ENCODE data around the gene GRID1.

The GRID1 gene

DNA sequence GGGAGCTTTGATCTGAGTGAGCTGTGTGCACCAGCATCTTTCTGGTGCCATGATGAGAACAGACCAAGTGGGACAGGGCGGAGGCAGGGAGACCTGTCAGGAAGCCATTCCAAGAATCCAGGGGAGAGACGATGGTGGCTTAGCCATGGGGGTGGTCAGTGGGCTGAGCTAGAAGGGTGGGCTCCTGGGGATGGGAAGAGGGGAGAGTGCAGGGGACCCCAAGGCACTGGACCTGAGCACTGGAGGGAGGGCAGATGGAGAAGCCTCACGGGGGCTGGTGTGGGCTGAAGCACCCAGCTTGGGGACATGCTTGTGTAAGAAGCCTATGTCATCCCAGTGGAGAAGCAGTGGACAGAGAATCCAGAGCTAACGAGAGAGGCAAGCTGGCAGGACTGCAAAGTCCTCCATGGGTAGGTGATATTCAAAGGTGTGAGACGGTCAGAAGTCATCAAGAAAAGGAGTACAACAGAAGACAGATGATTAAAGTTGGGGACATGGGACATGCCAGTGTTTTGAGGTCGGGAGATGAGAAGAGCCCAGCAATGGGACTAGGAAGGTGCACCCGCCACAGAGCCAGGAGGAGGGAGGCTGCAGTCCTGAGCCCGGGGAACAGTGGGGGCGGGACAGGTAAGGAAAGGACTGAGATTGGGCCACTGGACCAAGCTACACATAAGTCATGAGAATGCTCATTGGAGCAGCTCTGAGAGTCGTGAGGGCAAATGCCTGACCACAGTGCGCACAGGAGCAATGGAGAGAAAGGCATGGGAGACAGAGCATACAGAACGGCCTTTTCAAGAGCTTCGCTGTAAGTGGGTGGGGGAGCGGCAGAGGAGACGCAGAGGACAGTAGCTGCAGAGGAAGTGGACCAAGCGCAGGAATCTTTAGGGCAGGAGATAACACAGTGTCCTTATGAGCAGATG, 72.0 kb downstream of the GRID1 start:
- Histone ChIP-seq H3K27me3 (ENCODE audit: control insufficient read depth in 2 of 2, insufficient read depth in 2 of 2, low read length in 2 of 2) (no peaks in the 10 kb centered on the region), H3K27ac (ENCODE audit: low read depth in 2 of 2, low read length in 2 of 2) (no peak overlapping the region), H3K4me3 (ENCODE audit: low read length in 2 of 2) (no peak overlapping the region), H3K9ac (ENCODE audit: low read depth in 1 of 2, low read length in 2 of 2) (no peak overlapping the region), H3K9me3 (ENCODE audit: control insufficient read depth in 2 of 2, low read length in 2 of 2) (no peaks in the 10 kb centered on the region), H3K4me1 (ENCODE audit: control insufficient read depth in 2 of 2, insufficient read depth in 2 of 2, low read length in 2 of 2) (no peaks in the 10 kb centered on the region), H3K36me3 (ENCODE audit: control insufficient read depth in 2 of 2, insufficient read depth in 2 of 2, low read length in 2 of 2) (no peaks in the 10 kb centered on the region)

DNA sequence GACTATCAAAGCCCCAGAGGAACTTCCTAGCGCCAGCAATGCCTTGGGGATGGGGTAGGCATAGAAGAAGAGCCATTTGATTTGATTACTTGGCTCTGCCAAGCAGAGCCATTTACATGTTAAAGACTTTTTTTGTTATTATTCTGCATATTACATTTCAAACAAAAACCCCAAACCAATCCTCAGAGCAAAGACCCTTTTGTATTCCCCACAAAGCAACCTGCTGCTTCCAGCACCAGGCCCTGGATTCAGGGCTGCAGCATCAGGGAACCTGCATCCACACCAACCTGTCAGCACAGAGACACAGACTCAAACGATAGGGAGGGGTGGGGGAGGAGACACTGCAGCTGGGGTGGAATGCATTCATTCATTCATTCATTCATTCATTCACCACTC, 73.2 kb downstream of the GRID1 start:
- no peak overlapping the region for H3K27ac ChIP-seq (ENCODE audit: low read depth in 2 of 2, low read length in 2 of 2)

DNA sequence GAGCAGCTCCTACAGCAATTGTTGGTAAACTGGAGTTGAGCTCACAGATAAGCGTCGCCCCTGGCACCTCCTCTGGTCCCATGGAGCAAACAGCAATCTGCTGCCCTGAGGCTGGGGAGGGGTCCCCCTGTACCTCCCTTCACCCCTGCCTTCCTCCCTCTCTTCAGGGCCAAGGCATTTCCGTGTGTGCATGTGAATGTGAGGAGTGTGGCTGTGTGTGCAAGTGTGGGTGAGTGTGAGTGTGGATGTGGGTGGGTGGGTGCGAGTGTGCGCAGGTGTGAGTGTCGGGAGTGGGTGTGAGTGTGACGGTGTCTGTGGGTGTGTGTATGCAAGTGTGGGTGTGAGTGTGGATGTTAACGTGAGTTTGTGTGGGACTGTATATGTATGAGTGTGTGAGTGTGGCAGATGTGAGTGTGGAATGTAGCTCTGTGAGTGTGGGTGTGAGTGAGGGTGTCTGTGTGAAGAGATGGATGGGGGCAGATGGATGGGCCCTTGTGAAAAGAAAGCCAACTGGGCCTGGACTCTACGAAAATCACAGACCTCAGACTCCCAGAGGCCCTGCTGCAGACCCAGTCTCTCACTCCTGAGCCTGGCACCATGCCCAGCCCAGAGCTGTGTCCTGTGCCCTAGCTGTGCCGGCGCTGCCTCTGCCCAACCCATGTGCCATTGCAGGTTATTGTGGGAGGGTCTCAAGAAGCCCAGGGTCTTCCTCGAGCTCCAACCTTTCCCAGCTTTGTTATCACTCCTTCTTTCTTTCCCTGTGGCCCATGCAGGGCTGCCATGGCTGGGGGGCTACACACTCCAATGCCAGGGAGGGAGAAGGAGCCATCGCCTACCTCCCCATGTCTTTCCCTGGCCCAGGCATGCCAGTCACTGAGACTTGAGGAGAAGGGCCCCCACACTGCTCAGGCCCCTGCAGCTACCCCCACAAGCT, 73.9 kb downstream of the GRID1 start:
- Histone ChIP-seq H3K4me1 (ENCODE audit: control insufficient read depth in 2 of 2, insufficient read depth in 2 of 2, low read length in 2 of 2) (no peaks in the 10 kb centered on the region), H3K27ac (ENCODE audit: low read depth in 2 of 2, low read length in 2 of 2) (no peak overlapping the region), H3K27me3 (ENCODE audit: control insufficient read depth in 2 of 2, insufficient read depth in 2 of 2, low read length in 2 of 2) (no peaks in the 10 kb centered on the region), H3K36me3 (ENCODE audit: control insufficient read depth in 2 of 2, insufficient read depth in 2 of 2, low read length in 2 of 2) (no peaks in the 10 kb centered on the region), H3K9ac (ENCODE audit: low read depth in 1 of 2, low read length in 2 of 2) (no peak overlapping the region), H3K9me3 (ENCODE audit: control insufficient read depth in 2 of 2, low read length in 2 of 2) (no peaks in the 10 kb centered on the region), H3K4me3 (ENCODE audit: low read length in 2 of 2) (no peak overlapping the region)

More for the DNA sequence above, 73.2 kb downstream of the GRID1 start:
- H3K9ac ChIP-seq (ENCODE audit: low read depth in 1 of 2, low read length in 2 of 2), result no peak overlapping the region
- H3K4me1 ChIP-seq (ENCODE audit: control insufficient read depth in 2 of 2, insufficient read depth in 2 of 2, low read length in 2 of 2), result no peaks in the 10 kb centered on the region
- no peaks in the 10 kb centered on the region for H3K36me3 ChIP-seq (ENCODE audit: control insufficient read depth in 2 of 2, insufficient read depth in 2 of 2, low read length in 2 of 2)
- H3K4me3 ChIP-seq (ENCODE audit: low read length in 2 of 2), result no peak overlapping the region
- no peaks in the 10 kb centered on the region for H3K9me3 ChIP-seq (ENCODE audit: control insufficient read depth in 2 of 2, low read length in 2 of 2)
- H3K27me3 ChIP-seq (ENCODE audit: control insufficient read depth in 2 of 2, insufficient read depth in 2 of 2, low read length in 2 of 2), result no peaks in the 10 kb centered on the region

DNA sequence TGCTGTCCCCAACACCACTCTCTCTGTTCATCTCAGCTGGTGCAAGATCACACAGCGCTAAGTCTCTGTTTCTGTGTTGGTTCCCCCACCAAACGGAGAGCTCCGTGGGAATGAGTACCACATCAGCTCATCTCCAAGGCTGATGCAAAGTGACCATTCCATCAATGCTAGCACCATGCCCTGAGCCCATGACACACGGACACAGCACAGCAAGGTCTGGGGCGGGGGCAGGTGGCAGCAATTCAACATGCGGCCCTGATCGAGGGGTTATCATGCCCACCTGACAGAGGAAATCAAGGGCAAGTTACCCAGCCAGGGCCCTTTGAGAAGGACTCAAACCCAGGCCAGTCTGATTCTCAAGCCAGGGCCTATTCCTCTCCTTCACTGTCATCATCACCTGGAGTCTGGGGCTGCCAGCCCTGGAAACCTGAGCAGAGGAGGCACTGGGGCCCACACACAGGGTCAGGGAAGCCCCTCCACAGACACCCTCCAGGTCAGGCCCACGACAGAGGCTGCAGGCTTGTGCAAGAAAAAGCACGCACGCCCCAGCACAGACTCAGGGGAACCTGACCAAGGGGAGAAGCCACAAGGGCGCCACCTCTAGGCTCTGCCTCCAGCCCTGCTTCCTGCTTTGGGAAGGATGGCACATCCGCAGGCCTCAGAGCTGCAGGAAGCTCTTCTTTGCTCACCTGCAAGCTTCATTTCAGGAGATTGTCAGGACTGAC, 74.8 kb downstream of the GRID1 start:
- no peak overlapping the region for H3K27ac ChIP-seq (ENCODE audit: low read depth in 2 of 2, low read length in 2 of 2)

DNA sequence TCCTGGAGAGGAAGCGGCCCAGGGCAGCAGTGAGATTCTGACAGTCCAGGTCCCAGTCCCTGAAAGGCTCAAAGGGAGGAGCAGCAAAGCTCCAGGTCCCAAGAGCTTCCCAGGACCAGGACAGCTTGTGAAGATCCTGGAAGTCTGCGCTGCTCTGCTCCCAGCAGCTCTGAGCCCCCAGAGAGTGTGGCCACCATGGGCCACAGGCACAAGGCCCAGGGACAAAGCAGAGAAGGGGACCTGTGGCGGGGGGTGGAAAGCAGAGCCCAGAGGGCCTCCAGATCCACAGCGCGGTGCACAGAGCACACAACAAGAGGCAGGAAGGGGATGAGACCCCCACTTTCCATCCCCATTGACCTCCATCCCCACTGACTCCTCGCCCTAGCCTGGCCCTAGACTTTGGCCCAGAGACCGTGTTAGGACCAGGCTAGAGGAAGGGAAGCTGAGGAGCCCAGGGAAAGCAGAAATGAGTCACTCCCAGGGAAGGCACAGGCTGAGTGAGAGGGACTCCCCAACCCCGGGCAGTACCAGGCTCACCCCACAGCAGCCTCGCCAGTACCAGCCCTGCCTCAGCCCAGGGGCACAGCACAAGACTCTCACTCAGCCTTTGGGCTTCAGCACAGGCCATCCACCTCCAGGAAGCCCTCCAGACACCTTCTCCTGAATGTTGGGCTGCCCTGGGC, 75.5 kb downstream of the GRID1 start:
- Histone ChIP-seq H3K9me3 (ENCODE audit: control insufficient read depth in 2 of 2, low read length in 2 of 2) (no peaks in the 10 kb centered on the region), H3K36me3 (ENCODE audit: control insufficient read depth in 2 of 2, insufficient read depth in 2 of 2, low read length in 2 of 2) (no peaks in the 10 kb centered on the region), H3K4me3 (ENCODE audit: low read length in 2 of 2) (no peak overlapping the region), H3K9ac (ENCODE audit: low read depth in 1 of 2, low read length in 2 of 2) (no peak overlapping the region), H3K27me3 (ENCODE audit: control insufficient read depth in 2 of 2, insufficient read depth in 2 of 2, low read length in 2 of 2) (no peaks in the 10 kb centered on the region), H3K27ac (ENCODE audit: low read depth in 2 of 2, low read length in 2 of 2) (no peak overlapping the region), H3K4me1 (ENCODE audit: control insufficient read depth in 2 of 2, insufficient read depth in 2 of 2, low read length in 2 of 2) (no peaks in the 10 kb centered on the region)

More for the DNA sequence above, 74.8 kb downstream of the GRID1 start:
- no peaks in the 10 kb centered on the region for H3K36me3 ChIP-seq (ENCODE audit: control insufficient read depth in 2 of 2, insufficient read depth in 2 of 2, low read length in 2 of 2)
- H3K9ac ChIP-seq (ENCODE audit: low read depth in 1 of 2, low read length in 2 of 2), result no peak overlapping the region
- no peaks in the 10 kb centered on the region for H3K4me1 ChIP-seq (ENCODE audit: control insufficient read depth in 2 of 2, insufficient read depth in 2 of 2, low read length in 2 of 2)
- no peaks in the 10 kb centered on the region for H3K27me3 ChIP-seq (ENCODE audit: control insufficient read depth in 2 of 2, insufficient read depth in 2 of 2, low read length in 2 of 2)
- no peak overlapping the region for H3K4me3 ChIP-seq (ENCODE audit: low read length in 2 of 2)
- no peaks in the 10 kb centered on the region for H3K9me3 ChIP-seq (ENCODE audit: control insufficient read depth in 2 of 2, low read length in 2 of 2)

DNA sequence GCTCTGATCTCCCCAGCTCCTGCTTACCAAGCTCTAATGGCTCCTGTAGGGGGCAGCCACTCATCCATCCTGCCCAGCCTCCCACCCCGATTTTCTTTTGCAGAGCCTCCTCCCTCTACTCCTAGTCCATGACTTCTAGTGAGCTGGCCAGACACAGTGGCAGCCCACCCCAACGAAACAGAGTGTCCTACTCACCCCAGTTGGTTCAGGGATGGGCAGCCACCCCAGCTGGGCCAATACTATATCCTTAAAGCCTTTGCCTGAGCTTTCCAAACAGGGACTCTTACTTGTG, 77.1 kb downstream of the GRID1 start:
- no peaks in the 10 kb centered on the region for H3K9me3 ChIP-seq (ENCODE audit: control insufficient read depth in 2 of 2, low read length in 2 of 2)
- no peak overlapping the region for H3K27ac ChIP-seq (ENCODE audit: low read depth in 2 of 2, low read length in 2 of 2)
- H3K27me3 ChIP-seq (ENCODE audit: control insufficient read depth in 2 of 2, insufficient read depth in 2 of 2, low read length in 2 of 2), result no peaks in the 10 kb centered on the region
- no peak overlapping the region for H3K4me3 ChIP-seq (ENCODE audit: low read length in 2 of 2)
- H3K9ac ChIP-seq (ENCODE audit: low read depth in 1 of 2, low read length in 2 of 2), result no peak overlapping the region
- no peaks in the 10 kb centered on the region for H3K36me3 ChIP-seq (ENCODE audit: control insufficient read depth in 2 of 2, insufficient read depth in 2 of 2, low read length in 2 of 2)
- H3K4me1 ChIP-seq (ENCODE audit: control insufficient read depth in 2 of 2, insufficient read depth in 2 of 2, low read length in 2 of 2), result no peaks in the 10 kb centered on the region

DNA sequence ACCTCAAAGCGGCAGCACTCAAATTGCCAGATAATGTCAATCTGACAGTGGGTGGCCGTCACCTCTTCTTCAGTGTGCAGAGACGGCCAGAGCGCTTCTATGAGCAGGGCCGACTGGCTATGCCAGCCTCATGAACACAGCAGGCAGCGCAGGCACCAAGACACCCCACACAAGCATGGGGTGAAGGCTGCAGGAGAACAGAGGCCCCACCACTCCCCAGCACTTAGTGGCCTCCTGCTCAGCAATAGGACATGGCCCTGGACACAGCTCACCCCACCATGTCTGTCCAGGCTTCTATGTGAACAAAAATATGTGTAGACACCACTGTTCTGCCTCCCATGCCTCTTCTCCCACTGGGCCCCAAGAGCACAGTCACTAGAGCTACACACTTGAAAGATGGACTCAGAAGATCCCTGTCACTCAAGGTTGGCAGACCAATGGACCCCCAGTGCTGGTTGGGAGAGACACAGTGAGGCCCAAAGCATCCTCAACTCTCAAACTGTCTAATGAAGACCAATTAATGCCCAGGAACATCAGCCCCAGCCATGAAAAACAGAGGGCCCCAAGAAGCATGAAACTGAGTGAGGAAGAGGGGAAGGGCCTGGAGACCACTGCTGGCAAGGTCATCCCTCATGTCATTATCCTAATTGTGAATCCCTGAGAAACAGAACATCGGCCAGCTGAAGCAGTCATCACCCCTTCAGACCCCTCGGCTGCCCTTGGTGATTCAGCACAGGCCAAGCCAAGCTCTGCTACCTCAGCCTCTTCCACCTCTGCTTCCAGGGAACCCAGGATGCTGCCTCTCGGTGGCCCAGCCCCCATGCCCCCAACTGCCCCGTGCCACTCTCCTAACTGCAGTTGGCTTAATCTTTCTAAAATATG, 77.7 kb downstream of the GRID1 start:
- no peaks in the 10 kb centered on the region for H3K27me3 ChIP-seq (ENCODE audit: control insufficient read depth in 2 of 2, insufficient read depth in 2 of 2, low read length in 2 of 2)
- H3K27ac ChIP-seq (ENCODE audit: low read depth in 2 of 2, low read length in 2 of 2), result no peak overlapping the region
- H3K36me3 ChIP-seq (ENCODE audit: control insufficient read depth in 2 of 2, insufficient read depth in 2 of 2, low read length in 2 of 2), result no peaks in the 10 kb centered on the region
- no peak overlapping the region for H3K4me3 ChIP-seq (ENCODE audit: low read length in 2 of 2)
- no peaks in the 10 kb centered on the region for H3K9me3 ChIP-seq (ENCODE audit: control insufficient read depth in 2 of 2, low read length in 2 of 2)
- H3K4me1 ChIP-seq (ENCODE audit: control insufficient read depth in 2 of 2, insufficient read depth in 2 of 2, low read length in 2 of 2), result no peaks in the 10 kb centered on the region
- H3K9ac ChIP-seq (ENCODE audit: low read depth in 1 of 2, low read length in 2 of 2), result no peak overlapping the region

DNA sequence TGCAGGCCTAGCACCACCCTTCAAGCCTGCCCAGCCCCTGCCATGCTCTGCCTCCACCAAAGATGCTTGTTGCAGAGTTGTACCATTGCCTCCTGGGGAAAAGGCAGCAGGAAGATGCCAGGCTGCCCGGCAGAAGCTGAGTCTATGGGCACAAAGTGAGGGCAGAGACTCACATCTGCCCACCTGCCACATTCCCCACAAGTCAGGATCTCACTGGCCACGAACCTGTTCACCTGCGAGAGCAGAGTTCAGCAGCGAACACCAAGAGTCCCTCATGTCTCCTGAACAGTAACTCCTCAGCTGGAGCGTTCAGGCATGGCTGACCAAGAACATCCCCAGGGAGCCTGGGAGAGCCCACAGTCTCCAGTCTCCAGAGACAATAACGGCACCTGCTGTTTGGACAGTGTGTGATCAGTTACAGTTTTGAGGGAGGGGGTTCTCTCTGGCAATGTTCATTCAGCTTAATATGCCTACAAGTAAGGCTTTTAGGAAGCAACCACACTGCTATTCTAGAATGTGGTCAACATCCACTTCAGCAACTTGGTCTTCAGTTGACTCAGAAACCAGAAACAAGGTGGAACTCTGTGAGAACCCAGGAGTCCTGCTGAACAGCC, 78.5 kb downstream of the GRID1 start:
- Histone ChIP-seq H3K27ac (ENCODE audit: low read depth in 2 of 2, low read length in 2 of 2) (no peak overlapping the region), H3K4me1 (ENCODE audit: control insufficient read depth in 2 of 2, insufficient read depth in 2 of 2, low read length in 2 of 2) (no peaks in the 10 kb centered on the region), H3K9ac (ENCODE audit: low read depth in 1 of 2, low read length in 2 of 2) (no peak overlapping the region), H3K36me3 (ENCODE audit: control insufficient read depth in 2 of 2, insufficient read depth in 2 of 2, low read length in 2 of 2) (no peaks in the 10 kb centered on the region), H3K27me3 (ENCODE audit: control insufficient read depth in 2 of 2, insufficient read depth in 2 of 2, low read length in 2 of 2) (no peaks in the 10 kb centered on the region), H3K4me3 (ENCODE audit: low read length in 2 of 2) (no peak overlapping the region), H3K9me3 (ENCODE audit: control insufficient read depth in 2 of 2, low read length in 2 of 2) (no peaks in the 10 kb centered on the region)
